Activated CD8-positive, alpha-beta memory T cell treated with anti-CD3 and anti-CD28 coated beads, Interleukin-2, amount 50 U/mL, for 1 hour (primary cell): ENCODE measurements around the gene CENPC.
"Not testable (repeated sequence)": the region's sequence is repeated elsewhere in the genome, so short reads cannot be mapped to it uniquely, and the experiment has no call there.

Experiments used
- DNase-seq: peaks from one replicate; pipeline ENCODE4 v3.0.0-alpha.2; 2020; ENCODE audit errors: extremely low read depth

The CENPC gene

DNA sequence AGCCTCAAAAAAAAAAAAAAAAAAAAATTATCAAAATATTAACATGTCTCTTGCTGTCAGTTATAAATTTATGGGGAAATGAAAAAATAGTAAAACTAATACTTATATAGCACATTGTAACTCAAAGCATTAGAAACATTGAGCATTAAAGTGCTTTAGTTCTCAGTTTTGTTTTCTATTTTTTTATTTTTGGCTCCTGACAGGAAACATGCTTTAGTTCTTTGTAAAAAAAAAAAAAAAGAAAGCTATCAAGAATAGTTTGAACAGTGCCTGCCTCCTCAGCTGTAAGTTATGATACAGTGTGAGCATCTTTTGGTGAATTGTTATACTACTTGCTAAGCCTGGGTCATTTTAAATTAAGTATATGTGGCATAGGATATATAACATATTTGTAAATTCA lies 5.1 kb upstream of the CENPC start:
- DNase-seq = no peak

GRCh38 chr4:67549123-67549522 lies 3.8 kb upstream of the CENPC start:
- DNase-seq = no peak

- no peak for DNase-seq
Observed at GRCh38 chr4:67546971-67547370, 1.7 kb upstream of the CENPC start.

GRCh38 chr4:67546004-67546356 lies 677 bp upstream of the CENPC start:
- DNase-seq = no peak

GRCh38 chr4:67542076-67542475 lies 3.2 kb downstream of the CENPC start:
- no peak for DNase-seq

GRCh38 chr4:67539830-67540229 lies 5.5 kb downstream of the CENPC start:
- DNase-seq = no peak

GRCh38 chr4:67535280-67535840 lies 9.9 kb downstream of the CENPC start:
- DNase-seq = no peak

DNA sequence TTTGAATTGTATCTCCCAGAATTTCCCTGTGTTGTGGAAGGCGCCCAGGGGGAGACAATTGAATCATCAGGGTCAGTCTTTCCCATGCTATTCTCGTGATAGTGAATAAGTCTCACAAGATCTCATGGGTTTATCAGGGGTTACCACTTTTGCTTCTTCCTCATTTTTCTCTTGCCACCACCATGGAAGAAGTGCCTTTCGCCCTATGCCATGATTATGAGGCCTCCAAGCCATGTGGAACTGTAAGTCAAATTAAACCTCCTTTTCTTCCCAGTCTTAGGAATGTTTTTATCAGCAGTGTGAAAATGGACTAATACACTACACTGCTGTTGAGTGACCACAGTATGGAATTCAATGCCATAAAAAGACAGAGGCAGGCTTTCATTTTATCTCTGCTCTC lies 12.2 kb downstream of the CENPC start:
- no peak for DNase-seq

- not testable (repeated sequence) for DNase-seq
Observed at GRCh38 chr4:67532397-67532796, 12.9 kb downstream of the CENPC start.

DNA sequence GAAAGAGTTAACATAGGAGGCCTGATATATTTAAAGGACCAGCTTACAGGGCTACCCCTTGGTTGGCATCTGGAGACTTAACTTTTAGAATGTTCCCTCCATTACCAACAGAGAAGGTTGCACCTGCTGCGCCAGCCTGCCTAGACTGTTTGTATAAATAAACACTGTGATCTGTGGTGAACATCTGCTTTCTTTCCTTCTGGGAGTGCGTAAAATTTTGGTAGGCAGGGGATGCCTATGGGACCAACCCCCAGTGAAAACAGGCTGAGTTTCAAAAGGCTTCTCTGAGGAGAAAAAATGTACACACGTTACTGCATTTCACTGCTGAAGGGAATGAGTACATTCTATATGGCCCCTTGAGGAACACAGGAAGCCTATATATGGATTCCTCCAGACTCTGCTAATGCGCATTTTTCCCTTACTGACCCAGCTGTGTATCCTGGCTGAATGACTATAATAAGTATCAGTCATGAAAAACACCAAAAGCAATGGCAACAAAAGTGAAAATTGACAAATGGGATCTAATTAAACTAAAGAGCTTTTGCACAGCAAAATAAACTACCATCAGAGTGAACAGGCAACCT lies 13.8 kb downstream of the CENPC start:
- DNase-seq = no peak

DNA sequence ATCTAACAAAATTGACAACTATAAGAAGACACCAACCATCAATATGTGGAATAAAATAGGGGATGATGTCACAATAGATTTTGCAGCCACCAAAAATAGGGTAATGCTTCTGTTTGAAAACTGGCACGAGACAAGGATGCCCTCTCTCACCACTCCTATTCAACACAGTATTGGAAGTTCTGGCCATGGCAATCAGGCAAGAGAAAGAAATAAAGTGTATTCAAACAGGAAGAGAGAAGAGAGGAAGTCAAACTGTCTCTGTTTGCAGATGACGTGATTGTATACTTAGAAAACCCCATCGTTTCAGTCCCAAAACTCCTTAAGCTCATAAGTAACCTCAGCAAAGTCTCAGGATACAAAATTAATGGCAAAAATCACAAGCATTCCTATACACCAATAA lies 21.2 kb downstream of the CENPC start:
- DNase-seq = not testable (repeated sequence)

- no peak for DNase-seq
Observed at GRCh38 chr4:67522851-67523671, 22.2 kb downstream of the CENPC start.

DNA sequence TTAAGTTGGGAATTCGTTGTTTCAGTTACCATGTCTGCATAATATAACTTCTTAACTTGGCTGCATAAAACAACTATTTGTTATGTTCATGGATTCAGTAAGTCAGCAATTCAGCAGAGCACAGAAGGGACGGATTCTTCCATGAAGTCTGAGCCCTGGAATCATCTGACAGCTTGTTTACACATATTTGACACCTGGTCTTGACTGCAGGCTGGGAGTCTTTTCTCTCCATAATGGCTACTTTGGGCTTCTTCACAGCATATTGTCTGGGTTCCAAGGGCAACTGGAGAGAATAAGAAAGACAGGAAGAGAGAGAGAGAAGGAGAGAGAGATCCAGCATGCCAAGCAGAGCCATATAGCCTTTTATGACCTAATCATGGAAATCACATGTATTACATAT lies 23.1 kb downstream of the CENPC start:
- no peak for DNase-seq

- no peak for DNase-seq
Observed at GRCh38 chr4:67521506-67521905, 23.8 kb downstream of the CENPC start.

DNA sequence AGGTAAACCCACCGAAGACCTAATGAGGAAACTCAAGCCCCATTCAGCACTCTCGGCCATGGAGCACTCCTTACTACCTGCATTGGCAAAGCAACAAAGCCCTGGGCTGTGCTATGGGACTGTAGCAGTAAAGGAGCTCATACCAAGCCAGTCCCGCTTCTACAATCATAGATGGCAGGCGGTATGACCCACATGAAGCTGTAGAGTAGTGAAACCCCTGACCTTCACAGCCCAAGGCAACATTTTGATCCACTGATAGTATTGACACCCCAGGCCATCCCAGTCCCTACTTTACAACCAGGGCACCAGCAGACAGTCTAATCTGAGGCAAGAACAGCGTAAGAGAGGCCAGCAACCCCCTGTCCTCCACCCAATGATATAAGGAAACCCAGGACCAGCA lies 25.2 kb downstream of the CENPC start:
- no peak for DNase-seq

- no peak for DNase-seq
Observed at GRCh38 chr4:67512501-67512900, 32.8 kb downstream of the CENPC start.

GRCh38 chr4:67500373-67500772 lies 44.9 kb downstream of the CENPC start:
- no peak for DNase-seq

GRCh38 chr4:67499799-67500198 lies 45.5 kb downstream of the CENPC start:
- no peak for DNase-seq

GRCh38 chr4:67483868-67484602 lies 61.3 kb downstream of the CENPC start:
- no peak for DNase-seq

DNA sequence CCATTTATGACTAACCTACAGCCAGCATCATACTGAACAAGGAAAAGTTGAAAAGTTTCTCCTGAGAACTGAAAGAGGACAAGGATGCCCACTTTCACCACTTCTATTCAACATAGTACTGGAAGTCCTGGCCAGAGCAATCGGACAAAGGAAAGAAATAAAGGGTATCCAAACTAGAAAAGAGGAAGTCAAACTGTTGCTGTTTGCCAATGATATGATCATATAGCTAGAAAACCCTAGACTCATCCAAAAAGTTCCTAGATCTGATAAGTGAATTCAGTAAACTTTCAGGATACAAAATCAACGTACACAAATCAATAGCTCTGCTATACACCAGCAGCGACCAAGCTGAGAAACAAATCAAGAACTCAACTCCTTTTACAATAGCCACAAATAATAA lies 64.5 kb downstream of the CENPC start:
- no peak for DNase-seq

DNA sequence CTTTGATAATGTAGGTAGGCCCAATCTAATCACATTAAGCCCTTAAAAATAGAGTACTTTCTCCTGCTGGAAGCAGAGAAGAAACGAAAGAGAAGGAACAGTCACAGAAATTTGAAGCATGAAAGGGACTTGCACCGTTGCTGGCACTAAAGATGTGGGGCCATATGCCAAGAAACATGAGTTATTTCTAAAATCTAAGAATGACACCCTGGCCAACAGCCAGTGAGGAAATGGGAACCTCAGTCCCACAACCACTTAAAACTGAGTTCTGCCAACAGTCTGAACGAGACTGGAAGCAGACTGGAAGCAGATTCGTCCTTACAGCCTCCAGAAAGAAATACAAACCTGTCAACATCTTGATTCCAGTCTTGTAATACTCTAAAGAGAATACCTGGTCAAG lies 70.1 kb downstream of the CENPC start:
- no peak for DNase-seq

GRCh38 chr4:67470871-67471270 lies 74.4 kb downstream of the CENPC start:
- DNase-seq = no peak

DNA sequence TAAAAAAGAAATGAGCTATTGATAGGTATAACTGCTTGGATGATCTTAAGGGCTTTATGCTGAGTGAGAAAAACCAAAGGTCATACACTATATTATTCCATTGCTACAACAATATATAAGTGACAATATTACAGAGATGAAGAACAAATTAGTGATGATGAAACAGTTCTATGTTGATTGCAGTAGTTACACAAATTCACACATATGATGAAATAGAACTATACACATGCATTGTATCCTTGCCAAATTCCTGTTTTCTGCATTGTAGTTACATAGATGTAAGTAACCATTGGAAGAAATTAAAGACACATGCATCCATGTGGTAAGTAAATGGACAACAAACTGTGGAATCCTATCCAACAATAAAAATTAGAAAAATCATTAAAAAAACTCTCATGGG lies 76.5 kb downstream of the CENPC start:
- DNase-seq = no peak
